Activated T-helper 1 cell treated with anti-CD3 and anti-CD28 coated beads, Interleukin-12 subunit alpha, Interleukin-12 subunit beta, Interleukin-2, Interleukin-4 antibody, amounts not matched to agents 30 ng/mL and 10 ng/mL and 1 ng/mL, durations not matched to agents 14 hours and 24 hours and 36 hours (primary cell): ENCODE data around the gene CARD11. TPM values are rescaled to one million over a fixed set of nuclear protein-coding genes. Genes with fewer than 3 reads are reported as not detected.

ENCODE experiments used
- DNase-seq: peaks from one replicate; pipeline ENCODE4 v3.0.0; 2021; ENCODE audit warnings: low spot score
- H3K27ac Mint-ChIP-seq: one replicate; pipeline ENCODE4 v1.8.0; 2021; ENCODE audit warnings: mild to moderate bottlenecking, mixed read lengths
- H3K27me3 Mint-ChIP-seq: one replicate; pipeline ENCODE4 v1.8.0; 2022; ENCODE audit warnings: mild to moderate bottlenecking, moderate library complexity, mixed read lengths; ENCODE audit not compliant: insufficient read depth
- H3K36me3 Mint-ChIP-seq: one replicate; pipeline ENCODE4 v1.8.0; 2021; ENCODE audit warnings: low read depth, mixed read lengths
- H3K4me1 Mint-ChIP-seq: one replicate; pipeline ENCODE4 v1.8.0; 2021; ENCODE audit warnings: low read depth, mixed read lengths
- H3K4me3 Mint-ChIP-seq: one replicate; pipeline ENCODE4 v1.8.0; 2021; ENCODE audit warnings: mild to moderate bottlenecking, moderate library complexity, mixed read lengths
- H3K9me3 Mint-ChIP-seq: one replicate; pipeline ENCODE4 v1.8.0; 2021; ENCODE audit warnings: mixed read lengths
- intact Hi-C: fragments of 100-400 bp; cut with micrococcal nuclease; formaldehyde crosslinking; loops from one replicate; pipeline ENCODE4 v1.15.1; 2024
- total RNA-seq: library from RNA; stranded (reverse); gene quantifications from 2 replicates; pipeline ENCODE4 v1.2.3, GENCODE V29; 2022

Gene CARD11
- total RNA-seq, 1 donor from 2014 or later: 128 TPM

GRCh38 chr7:2937701-2938513 lies 105.8 kb downstream of the CARD11 start:
- Mint-ChIP-seq H3K27ac (no peak overlapping the region), H3K9me3 (no peaks in the 10 kb centered on the region), H3K4me1 (peaks cover 20% of the 10 kb centered on the region), H3K27me3 (no peaks in the 10 kb centered on the region), H3K4me3 (no peak overlapping the region), H3K36me3 (peaks cover 65% of the 10 kb centered on the region)
- intact Hi-C loops: no loop called here
- no peak for DNase-seq

- Mint-ChIP-seq H3K9me3 (no peaks in the 10 kb centered on the region), H3K36me3 (peaks cover 66% of the 10 kb centered on the region), H3K4me3 (no peak overlapping the region), H3K27me3 (no peaks in the 10 kb centered on the region), H3K27ac (no peak overlapping the region), H3K4me1 (peaks cover 16% of the 10 kb centered on the region)
- intact Hi-C loops: no loop called here
- no peak for DNase-seq
Measured at GRCh38 chr7:2936891-2937580, 106.6 kb downstream of the CARD11 start.

- Mint-ChIP-seq H3K4me1 (peaks cover 16% of the 10 kb centered on the region), H3K9me3 (no peaks in the 10 kb centered on the region), H3K4me3 (no peak overlapping the region), H3K36me3 (peaks cover 64% of the 10 kb centered on the region), H3K27ac (no peak overlapping the region), H3K27me3 (no peaks in the 10 kb centered on the region)
- intact Hi-C loops: no loop called here
- DNase-seq: no peak
Measured at GRCh38 chr7:2936301-2936700, 107.4 kb downstream of the CARD11 start.

- Mint-ChIP-seq H3K9me3 (no peaks in the 10 kb centered on the region), H3K36me3 (peaks cover 57% of the 10 kb centered on the region), H3K4me3 (no peak overlapping the region), H3K4me1 (peaks cover 16% of the 10 kb centered on the region), H3K27me3 (no peaks in the 10 kb centered on the region), H3K27ac (no peak overlapping the region)
- DNase-seq: no peak
- intact Hi-C loops: no loop called here
Measured at GRCh38 chr7:2934984-2935740, 108.5 kb downstream of the CARD11 start.

- DNase-seq: no peak
- intact Hi-C loops: no loop called here
- Mint-ChIP-seq H3K27me3 (no peaks in the 10 kb centered on the region), H3K27ac (peak overlapping the region; percentile 84), H3K9me3 (no peaks in the 10 kb centered on the region), H3K4me3 (no peak overlapping the region), H3K4me1 (peaks cover 9% of the 10 kb centered on the region), H3K36me3 (peaks cover 49% of the 10 kb centered on the region)
Measured at GRCh38 chr7:2934211-2934731, 109.4 kb downstream of the CARD11 start.

- H3K9me3 Mint-ChIP-seq: no peaks in the 10 kb centered on the region
- H3K4me3 Mint-ChIP-seq: no peak overlapping the region
- DNase-seq: no peak
- H3K27me3 Mint-ChIP-seq: no peaks in the 10 kb centered on the region
- no peak overlapping the region for H3K27ac Mint-ChIP-seq
- intact Hi-C loops: no loop called here
- H3K36me3 Mint-ChIP-seq: peaks cover 42% of the 10 kb centered on the region
- peaks cover 7% of the 10 kb centered on the region for H3K4me1 Mint-ChIP-seq
Measured at GRCh38 chr7:2932402-2933251, 111.0 kb downstream of the CARD11 start.

GRCh38 chr7:2931034-2931415 lies 112.6 kb downstream of the CARD11 start:
- peaks cover 41% of the 10 kb centered on the region for H3K36me3 Mint-ChIP-seq
- peaks cover 7% of the 10 kb centered on the region for H3K4me1 Mint-ChIP-seq
- intact Hi-C loops: no loop called here
- no peaks in the 10 kb centered on the region for H3K9me3 Mint-ChIP-seq
- no peak overlapping the region for H3K27ac Mint-ChIP-seq
- no peak overlapping the region for H3K4me3 Mint-ChIP-seq
- no peaks in the 10 kb centered on the region for H3K27me3 Mint-ChIP-seq
- no peak for DNase-seq

- Mint-ChIP-seq H3K9me3 (no peaks in the 10 kb centered on the region), H3K27ac (no peak overlapping the region), H3K4me1 (peaks cover 7% of the 10 kb centered on the region), H3K36me3 (peaks cover 41% of the 10 kb centered on the region), H3K27me3 (no peaks in the 10 kb centered on the region), H3K4me3 (no peak overlapping the region)
- no peak for DNase-seq
- intact Hi-C loops: no loop called here
Measured at GRCh38 chr7:2930310-2931033, 113.2 kb downstream of the CARD11 start.

- H3K9me3 Mint-ChIP-seq: no peaks in the 10 kb centered on the region
- no peak overlapping the region for H3K4me3 Mint-ChIP-seq
- H3K27me3 Mint-ChIP-seq: no peaks in the 10 kb centered on the region
- peaks cover 33% of the 10 kb centered on the region for H3K36me3 Mint-ChIP-seq
- H3K27ac Mint-ChIP-seq: no peak overlapping the region
- intact Hi-C loops: no loop called here
- no peak for DNase-seq
- peaks cover 7% of the 10 kb centered on the region for H3K4me1 Mint-ChIP-seq
Measured at GRCh38 chr7:2929321-2930201, 114.1 kb downstream of the CARD11 start.

GRCh38 chr7:2928613-2929311 lies 114.9 kb downstream of the CARD11 start:
- H3K9me3 Mint-ChIP-seq: no peaks in the 10 kb centered on the region
- no peak for DNase-seq
- H3K36me3 Mint-ChIP-seq: peaks cover 30% of the 10 kb centered on the region
- H3K27me3 Mint-ChIP-seq: no peaks in the 10 kb centered on the region
- no peak overlapping the region for H3K27ac Mint-ChIP-seq
- intact Hi-C loops: no loop called here
- H3K4me1 Mint-ChIP-seq: peaks cover 2% of the 10 kb centered on the region
- H3K4me3 Mint-ChIP-seq: no peak overlapping the region

- no peak overlapping the region for H3K27ac Mint-ChIP-seq
- peaks cover 26% of the 10 kb centered on the region for H3K36me3 Mint-ChIP-seq
- intact Hi-C loops: no loop called here
- no peaks in the 10 kb centered on the region for H3K9me3 Mint-ChIP-seq
- H3K27me3 Mint-ChIP-seq: no peaks in the 10 kb centered on the region
- H3K4me3 Mint-ChIP-seq: no peak overlapping the region
- no peak for DNase-seq
- H3K4me1 Mint-ChIP-seq: no peaks in the 10 kb centered on the region
Measured at GRCh38 chr7:2928256-2928612, 115.4 kb downstream of the CARD11 start.
